Testis (tissue), 2 donors: ENCODE data around the gene MED12L.

Experiments
- CTCF ChIP-seq, 3 experiments: fragments of 450-650 bp in 2 of 3; fragments of 200-600 bp in 1 of 3; sonication (generic) in 1 of 3; IDR thresholded peaks; one replicate each; pipeline ENCODE4 v1.5.1; 2016 to 2019; ENCODE audit warnings: antibody characterized with exemption in 3 of 3, mild to moderate bottlenecking in 2 of 3, moderate library complexity in 1 of 3
- POLR2A ChIP-seq: fragments of 450-650 bp; IDR thresholded peaks from one replicate; pipeline ENCODE4 v1.6.1; 2017; ENCODE audit warnings: antibody characterized with exemption, mild to moderate bottlenecking, moderate library complexity

- TF ChIP-seq POLR2A (no peak), CTCF (IDR thresholded peaks at IDR 0.05) (no peak)
Observed at GRCh38 chr3:151174351-151174750, 88.9 kb downstream of the MED12L start.
